Smooth muscle cell (in vitro differentiated cells): Measurements from ENCODE around the gene DLGAP5. TPM values are rescaled to one million over a fixed set of nuclear protein-coding genes. Genes with fewer than 3 reads are reported as not detected.

Experiments
- DNase-seq: peaks from one replicate; lab custom pipeline; 2025; ENCODE audit not compliant: unreplicated experiment; lab: John Stamatoyannopoulos, UW
- H2AFZ ChIP-seq: fragments of 200-600 bp; sonication (generic); 2 replicates; pipeline ENCODE4 v1.6.0; 2016; ENCODE audit warnings: antibody characterized with exemption, low read depth, mild to moderate bottlenecking
- H3F3A ChIP-seq: fragments of 200-600 bp; sonication (generic); 2 replicates; pipeline ENCODE4 v1.6.0; 2017; ENCODE audit warnings: antibody characterized with exemption, low read depth
- H3K27ac ChIP-seq: fragments of 200-600 bp; sonication (generic); 2 replicates; pipeline ENCODE4 v1.5.1; 2016; ENCODE audit warnings: low read depth, mild to moderate bottlenecking
- H3K27me3 ChIP-seq: fragments of 200-600 bp; sonication (generic); 2 replicates; pipeline ENCODE4 v1.6.1; 2016; ENCODE audit warnings: low read depth, mild to moderate bottlenecking
- H3K36me3 ChIP-seq: fragments of 200-600 bp; sonication (generic); 2 replicates; pipeline ENCODE4 v1.5.1; 2016; ENCODE audit warnings: low read depth
- H3K4me1 ChIP-seq: fragments of 200-600 bp; sonication (generic); 2 replicates; pipeline ENCODE4 v1.5.1; 2016; ENCODE audit warnings: low read depth
- H3K4me2 ChIP-seq: fragments of 200-600 bp; sonication (generic); 2 replicates; pipeline ENCODE4 v1.6.0; 2016; ENCODE audit warnings: mild to moderate bottlenecking
- H3K4me3 ChIP-seq: fragments of 200-600 bp; sonication (generic); 2 replicates; pipeline ENCODE4 v1.5.1; 2016; ENCODE audit warnings: mild to moderate bottlenecking
- H3K79me2 ChIP-seq: fragments of 200-600 bp; sonication (generic); 2 replicates; pipeline ENCODE4 v1.6.0; 2016; ENCODE audit warnings: low read depth, mild to moderate bottlenecking
- H3K9ac ChIP-seq: fragments of 200-600 bp; sonication (generic); 2 replicates; pipeline ENCODE4 v1.6.0; 2016; ENCODE audit warnings: low read depth
- H3K9me3 ChIP-seq: fragments of 200-600 bp; sonication (generic); replicated peaks from 2 replicates; pipeline ENCODE4 v1.5.1; 2016; ENCODE audit warnings: low read depth
- H4K20me1 ChIP-seq: fragments of 200-600 bp; sonication (generic); 2 replicates; pipeline ENCODE4 v1.6.0; 2016; ENCODE audit warnings: low read depth
- CTCF ChIP-seq: fragments of 200-600 bp; sonication (generic); IDR thresholded peaks from 2 replicates; pipeline ENCODE4 v1.5.1; 2017; ENCODE audit warnings: borderline replicate concordance, mild to moderate bottlenecking, antibody characterized with exemption; ENCODE audit not compliant: insufficient read depth, poor library complexity, severe bottlenecking
- WGBS: methylation state at CpG from one replicate; pipeline ENCODE4 v1.1.7; 2016; ENCODE audit warnings: low lambda C conversion rate; 5-methylcytosine and 5-hydroxymethylcytosine counted together
- polyA plus RNA-seq: library from polyadenylated mRNA; unstranded; fragments of >200 nt; fragmentation: Nextera tagmentation; extraction: Ambion mirVana; gene quantifications from 2 replicates; pipeline ENCODE4 v1.2.1, GENCODE V29; 2016
- total RNA-seq: library from RNA; depleted of rRNA; stranded (reverse); fragments of >200 nt; gene quantifications from 2 replicates; pipeline ENCODE4 v1.2.3, GENCODE V29; 2014

DLGAP5 gene
- total and polyA plus RNA-seq, 2 experiments from 2014 or later, result 7.5 to 8.0 TPM

DNA sequence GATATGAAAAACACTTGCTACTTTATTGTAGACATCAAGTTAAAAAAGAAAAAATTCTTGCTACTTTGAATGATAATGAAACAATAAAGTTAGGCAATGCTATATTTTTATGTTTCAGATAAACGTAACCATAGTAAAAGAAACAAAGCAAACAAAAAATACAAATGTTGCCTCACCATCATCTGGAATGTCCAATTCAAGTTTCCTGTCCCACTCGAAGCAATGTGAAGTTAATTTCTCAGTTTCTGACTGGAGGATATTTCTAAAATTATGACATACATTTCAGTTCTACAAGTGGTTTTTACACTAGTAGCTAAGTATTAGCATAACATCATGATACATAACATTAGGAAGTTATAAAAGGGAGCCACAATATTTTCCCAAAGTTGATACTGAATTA lies 20.9 kb downstream of the DLGAP5 start:
- Histone ChIP-seq H2AFZ (no peak overlapping the region), H3K27ac (no peak overlapping the region), H3K4me1 (no peaks in the 10 kb centered on the region), H4K20me1 (no peaks in the 10 kb centered on the region), H3K36me3 (no peaks in the 10 kb centered on the region), H3K4me3 (no peak overlapping the region), H3K4me2 (no peak overlapping the region), H3K27me3 (no peaks in the 10 kb centered on the region), H3F3A (no peaks in the 10 kb centered on the region), H3K9ac (no peak overlapping the region), H3K79me2 (no peaks in the 10 kb centered on the region), H3K9me3 (no peaks in the 10 kb centered on the region)
- no peak for TF ChIP-seq CTCF
- WGBS, result 91% methylated on average over 2 of the region's 2 CpGs
- no peak for DNase-seq

- H3K9me3 ChIP-seq, result no peaks in the 10 kb centered on the region
- H3K27me3 ChIP-seq, result no peaks in the 10 kb centered on the region
- H3F3A ChIP-seq, result no peaks in the 10 kb centered on the region
- H2AFZ ChIP-seq, result no peak overlapping the region
- no peaks in the 10 kb centered on the region for H3K4me1 ChIP-seq
- no peaks in the 10 kb centered on the region for H3K36me3 ChIP-seq
- H4K20me1 ChIP-seq, result no peaks in the 10 kb centered on the region
- no peak overlapping the region for H3K9ac ChIP-seq
- no peak overlapping the region for H3K4me2 ChIP-seq
- no peaks in the 10 kb centered on the region for H3K79me2 ChIP-seq
- peak; percentile 50 for TF ChIP-seq CTCF
- H3K4me3 ChIP-seq, result no peak overlapping the region
- no peak overlapping the region for H3K27ac ChIP-seq
- DNase-seq, result no peak
Observed at GRCh38 chr14:55160989-55161388, 30.4 kb downstream of the DLGAP5 start.

GRCh38 chr14:55158412-55158811 lies 33.0 kb downstream of the DLGAP5 start:
- Histone ChIP-seq H3K9ac (no peak overlapping the region), H3K79me2 (no peaks in the 10 kb centered on the region), H3K4me1 (no peaks in the 10 kb centered on the region), H3K27ac (no peak overlapping the region), H3K9me3 (no peaks in the 10 kb centered on the region), H3K27me3 (no peaks in the 10 kb centered on the region), H3K4me3 (no peak overlapping the region), H4K20me1 (no peaks in the 10 kb centered on the region), H2AFZ (no peak overlapping the region), H3K36me3 (no peaks in the 10 kb centered on the region), H3F3A (no peaks in the 10 kb centered on the region), H3K4me2 (no peak overlapping the region)
- no peak for DNase-seq
- WGBS, result 95% methylated on average over 3 of the region's 3 CpGs
- no peak for TF ChIP-seq CTCF

GRCh38 chr14:55157080-55157479 lies 34.3 kb downstream of the DLGAP5 start:
- no peak overlapping the region for H3K4me2 ChIP-seq
- no peaks in the 10 kb centered on the region for H3F3A ChIP-seq
- no peak overlapping the region for H3K27ac ChIP-seq
- no peak for TF ChIP-seq CTCF
- H3K27me3 ChIP-seq, result no peaks in the 10 kb centered on the region
- H3K79me2 ChIP-seq, result no peaks in the 10 kb centered on the region
- no peaks in the 10 kb centered on the region for H3K36me3 ChIP-seq
- H3K4me1 ChIP-seq, result no peaks in the 10 kb centered on the region
- WGBS, result 94% methylated on average over 1 of the region's 1 CpG
- no peaks in the 10 kb centered on the region for H3K9me3 ChIP-seq
- H3K4me3 ChIP-seq, result no peak overlapping the region
- H2AFZ ChIP-seq, result no peak overlapping the region
- no peak for DNase-seq
- no peak overlapping the region for H3K9ac ChIP-seq
- no peaks in the 10 kb centered on the region for H4K20me1 ChIP-seq
